GM23338 (cell line): ENCODE measurements around the gene HMGCS2. TPM values are rescaled to one million over a fixed set of nuclear protein-coding genes. Genes with fewer than 3 reads are reported as not detected.

Source experiments
- ATAC-seq: fragments of 200-7000 bp; cut with Tn5 transposase; 3 replicates; pipeline ENCODE4 v1.9.1; 2020
- DNase-seq: peaks from one replicate; pipeline ENCODE4 v3.0.0-alpha.2; 2015; ENCODE audit warnings: low spot score
- H2AFZ ChIP-seq: fragments of 200-600 bp; sonication (generic); 2 replicates; pipeline ENCODE4 v1.8.0; 2016; ENCODE audit warnings: antibody characterized with exemption, mild to moderate bottlenecking, moderate library complexity
- H3F3A ChIP-seq: fragments of 200-600 bp; sonication (generic); replicated peaks from 2 replicates; pipeline ENCODE4 v1.8.0; 2017; ENCODE audit warnings: antibody characterized with exemption, mixed run types, low read depth
- H3K27ac ChIP-seq: fragments of 200-600 bp; sonication (generic); 2 replicates; pipeline ENCODE4 v1.6.1; 2016; ENCODE audit warnings: low read depth
- H3K27me3 ChIP-seq: fragments of 200-600 bp; sonication (generic); 2 replicates; pipeline ENCODE4 v1.8.0; 2016; ENCODE audit warnings: mild to moderate bottlenecking, mixed run types, moderate library complexity; ENCODE audit not compliant: insufficient read depth
- H3K36me3 ChIP-seq: fragments of 200-600 bp; sonication (generic); 2 replicates; pipeline ENCODE4 v1.8.0; 2016; ENCODE audit warnings: mild to moderate bottlenecking; ENCODE audit not compliant: insufficient read depth
- H3K4me1 ChIP-seq: fragments of 200-600 bp; sonication (generic); 2 replicates; pipeline ENCODE4 v1.8.0; 2016; ENCODE audit warnings: mild to moderate bottlenecking, moderate library complexity; ENCODE audit not compliant: insufficient read depth
- H3K4me2 ChIP-seq: fragments of 200-600 bp; sonication (generic); 2 replicates; pipeline ENCODE4 v1.7.1; 2017; ENCODE audit warnings: mixed run types
- H3K4me3 ChIP-seq: fragments of 200-600 bp; sonication (generic); 2 replicates; pipeline ENCODE4 v1.6.1; 2016; ENCODE audit warnings: mixed run types
- H3K79me2 ChIP-seq: fragments of 200-600 bp; sonication (generic); replicated peaks from 2 replicates; pipeline ENCODE4 v1.8.0; 2017; ENCODE audit warnings: mild to moderate bottlenecking; ENCODE audit not compliant: insufficient read depth
- H3K9me2 ChIP-seq: fragments of 200-600 bp; sonication (generic); 2 replicates; pipeline ENCODE4 v1.8.0; 2017; ENCODE audit not compliant: insufficient read depth
- H4K20me1 ChIP-seq: fragments of 200-600 bp; sonication (generic); replicated peaks from 2 replicates; pipeline ENCODE4 v1.8.0; 2017; ENCODE audit warnings: mild to moderate bottlenecking; ENCODE audit not compliant: insufficient read depth
- H3K27ac Mint-ChIP-seq: 2 replicates; pipeline ENCODE4 v1.8.0; 2020; ENCODE audit warnings: inconsistent platforms, mild to moderate bottlenecking, moderate library complexity, mixed read lengths
- H3K27me3 Mint-ChIP-seq: 3 replicates; pipeline ENCODE4 v1.8.0; 2022; ENCODE audit warnings: low read depth, mild to moderate bottlenecking, moderate library complexity, mixed read lengths, inconsistent platforms; ENCODE audit not compliant: insufficient read depth, poor library complexity
- H3K36me3 Mint-ChIP-seq: 3 replicates; pipeline ENCODE4 v1.8.0; 2021; ENCODE audit warnings: low read depth, mild to moderate bottlenecking, inconsistent platforms, moderate library complexity, mixed read lengths
- H3K4me1 Mint-ChIP-seq: 3 replicates; pipeline ENCODE4 v1.8.0; 2020; ENCODE audit warnings: mild to moderate bottlenecking, inconsistent platforms, mixed read lengths
- H3K4me3 Mint-ChIP-seq: 3 replicates; pipeline ENCODE4 v1.8.0; 2021; ENCODE audit warnings: moderate library complexity, mild to moderate bottlenecking, inconsistent platforms, mixed read lengths
- H3K9me3 Mint-ChIP-seq: 3 replicates; pipeline ENCODE4 v1.8.0; 2020; ENCODE audit warnings: moderate library complexity, mild to moderate bottlenecking, inconsistent platforms, mixed read lengths
- CREB1 ChIP-seq: fragments of 250-450 bp; sonication (Bioruptor Pico); IDR thresholded peaks from 2 replicates; pipeline ENCODE4 v1.5.0; 2020; ENCODE audit warnings: low read depth, mild to moderate bottlenecking, moderate library complexity
- EZH2 ChIP-seq: fragments of 200-600 bp; sonication (generic); IDR thresholded peaks from one replicate; pipeline ENCODE4 v1.8.0; 2017; ENCODE audit warnings: antibody characterized with exemption, mild to moderate bottlenecking, low read depth; ENCODE audit not compliant: unreplicated experiment
- NANOG ChIP-seq: IDR thresholded peaks from 2 replicates; pipeline ENCODE4 v1.6.1; 2016; ENCODE audit warnings: antibody characterized with exemption, borderline replicate concordance
- POLR2AphosphoS5 ChIP-seq: IDR thresholded peaks from 2 replicates; pipeline ENCODE4 v1.6.1; 2016; ENCODE audit warnings: antibody characterized with exemption, low read depth
- STAT1 ChIP-seq: IDR thresholded peaks from one replicate; pipeline ENCODE4 v1.6.1; 2016; ENCODE audit warnings: antibody characterized with exemption; ENCODE audit not compliant: unreplicated experiment
- ZNF331 ChIP-seq: fragments of 250-450 bp; sonication (Bioruptor Pico); IDR thresholded peaks from 2 replicates; pipeline ENCODE4 v1.5.0; 2020; ENCODE audit warnings: low read depth, mild to moderate bottlenecking, moderate library complexity
- polyA plus RNA-seq: library from polyadenylated mRNA; unstranded; fragments of >200 nt; fragmentation: Nextera tagmentation; extraction: Ambion mirVana; gene quantifications from 2 replicates; pipeline ENCODE4 v1.2.1, GENCODE V29; 2016
- total RNA-seq: library from RNA; depleted of rRNA; stranded (reverse); fragments of >200 nt; shearing (Covaris generic); gene quantifications from 2 replicates; pipeline ENCODE4 v1.2.3, GENCODE V29; 2014
- TF ChIP-seq, protein P1 (sequence below): fragments of 250-450 bp; sonication (Bioruptor Pico); IDR thresholded peaks from 2 replicates; pipeline ENCODE4 v1.5.0; 2020; ENCODE audit warnings: mild to moderate bottlenecking, moderate library complexity
- TF ChIP-seq, protein P2 (sequence below): IDR thresholded peaks from 2 replicates; pipeline ENCODE4 v1.6.1; 2016; ENCODE audit warnings: antibody characterized with exemption
- TF ChIP-seq, protein P3 (sequence below): IDR thresholded peaks from one replicate; pipeline ENCODE4 v1.6.1; 2018; ENCODE audit warnings: antibody characterized with exemption; ENCODE audit not compliant: unreplicated experiment
- TF ChIP-seq, protein P4 (sequence below), 2 experiments: fragments of 200-600 bp in 1 of 2; sonication (generic) in 1 of 2; conservative IDR thresholded peaks; 2 replicates each; pipeline versions ENCODE4 v1.5.1 to v1.6.1; 2016 to 2017; ENCODE audit warnings: antibody characterized with exemption in 2 of 2, low read depth in 2 of 2, mild to moderate bottlenecking in 2 of 2, moderate library complexity in 1 of 2

HMGCS2 gene
- total and polyA plus RNA-seq, 2 experiments from 2014 or later: not detected

DNA sequence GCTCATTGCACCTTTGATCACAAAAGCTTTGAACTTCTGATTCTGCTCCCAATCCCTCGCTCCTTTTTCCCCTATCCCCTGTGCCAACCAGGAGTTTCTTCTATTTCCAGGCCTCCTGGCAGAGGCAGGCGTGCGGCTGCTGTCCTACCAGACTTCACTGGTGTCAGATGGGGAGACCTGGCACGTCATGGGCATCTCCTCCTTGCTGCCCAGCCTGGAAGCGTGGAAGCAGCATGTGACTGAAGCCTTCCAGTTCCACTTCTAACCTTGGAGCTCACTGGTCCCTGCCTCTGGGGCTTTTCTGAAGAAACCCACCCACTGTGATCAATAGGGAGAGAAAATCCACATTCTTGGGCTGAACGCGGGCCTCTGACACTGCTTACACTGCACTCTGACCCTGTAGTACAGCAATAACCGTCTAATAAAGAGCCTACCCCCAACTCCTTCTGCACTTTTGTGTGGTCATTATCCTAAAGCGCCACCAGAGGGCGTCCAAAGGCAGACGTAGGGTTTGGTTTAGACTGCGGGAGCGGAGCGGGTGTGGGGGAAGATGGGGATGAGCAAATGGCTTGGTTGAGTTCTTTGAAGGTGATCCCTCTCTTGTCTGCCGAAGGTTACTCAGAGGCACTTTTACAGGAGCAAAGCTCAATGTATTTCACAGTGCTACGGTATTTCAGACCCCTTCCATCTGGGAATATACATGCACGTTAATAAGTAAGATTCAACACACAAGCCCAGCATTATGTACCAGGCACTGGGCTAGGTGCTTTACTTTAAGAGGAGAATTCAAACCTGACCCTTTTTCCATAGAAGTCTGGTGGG, 24.7 kb downstream of the HMGCS2 start (continued):
- TF ChIP-seq, protein P1, sequence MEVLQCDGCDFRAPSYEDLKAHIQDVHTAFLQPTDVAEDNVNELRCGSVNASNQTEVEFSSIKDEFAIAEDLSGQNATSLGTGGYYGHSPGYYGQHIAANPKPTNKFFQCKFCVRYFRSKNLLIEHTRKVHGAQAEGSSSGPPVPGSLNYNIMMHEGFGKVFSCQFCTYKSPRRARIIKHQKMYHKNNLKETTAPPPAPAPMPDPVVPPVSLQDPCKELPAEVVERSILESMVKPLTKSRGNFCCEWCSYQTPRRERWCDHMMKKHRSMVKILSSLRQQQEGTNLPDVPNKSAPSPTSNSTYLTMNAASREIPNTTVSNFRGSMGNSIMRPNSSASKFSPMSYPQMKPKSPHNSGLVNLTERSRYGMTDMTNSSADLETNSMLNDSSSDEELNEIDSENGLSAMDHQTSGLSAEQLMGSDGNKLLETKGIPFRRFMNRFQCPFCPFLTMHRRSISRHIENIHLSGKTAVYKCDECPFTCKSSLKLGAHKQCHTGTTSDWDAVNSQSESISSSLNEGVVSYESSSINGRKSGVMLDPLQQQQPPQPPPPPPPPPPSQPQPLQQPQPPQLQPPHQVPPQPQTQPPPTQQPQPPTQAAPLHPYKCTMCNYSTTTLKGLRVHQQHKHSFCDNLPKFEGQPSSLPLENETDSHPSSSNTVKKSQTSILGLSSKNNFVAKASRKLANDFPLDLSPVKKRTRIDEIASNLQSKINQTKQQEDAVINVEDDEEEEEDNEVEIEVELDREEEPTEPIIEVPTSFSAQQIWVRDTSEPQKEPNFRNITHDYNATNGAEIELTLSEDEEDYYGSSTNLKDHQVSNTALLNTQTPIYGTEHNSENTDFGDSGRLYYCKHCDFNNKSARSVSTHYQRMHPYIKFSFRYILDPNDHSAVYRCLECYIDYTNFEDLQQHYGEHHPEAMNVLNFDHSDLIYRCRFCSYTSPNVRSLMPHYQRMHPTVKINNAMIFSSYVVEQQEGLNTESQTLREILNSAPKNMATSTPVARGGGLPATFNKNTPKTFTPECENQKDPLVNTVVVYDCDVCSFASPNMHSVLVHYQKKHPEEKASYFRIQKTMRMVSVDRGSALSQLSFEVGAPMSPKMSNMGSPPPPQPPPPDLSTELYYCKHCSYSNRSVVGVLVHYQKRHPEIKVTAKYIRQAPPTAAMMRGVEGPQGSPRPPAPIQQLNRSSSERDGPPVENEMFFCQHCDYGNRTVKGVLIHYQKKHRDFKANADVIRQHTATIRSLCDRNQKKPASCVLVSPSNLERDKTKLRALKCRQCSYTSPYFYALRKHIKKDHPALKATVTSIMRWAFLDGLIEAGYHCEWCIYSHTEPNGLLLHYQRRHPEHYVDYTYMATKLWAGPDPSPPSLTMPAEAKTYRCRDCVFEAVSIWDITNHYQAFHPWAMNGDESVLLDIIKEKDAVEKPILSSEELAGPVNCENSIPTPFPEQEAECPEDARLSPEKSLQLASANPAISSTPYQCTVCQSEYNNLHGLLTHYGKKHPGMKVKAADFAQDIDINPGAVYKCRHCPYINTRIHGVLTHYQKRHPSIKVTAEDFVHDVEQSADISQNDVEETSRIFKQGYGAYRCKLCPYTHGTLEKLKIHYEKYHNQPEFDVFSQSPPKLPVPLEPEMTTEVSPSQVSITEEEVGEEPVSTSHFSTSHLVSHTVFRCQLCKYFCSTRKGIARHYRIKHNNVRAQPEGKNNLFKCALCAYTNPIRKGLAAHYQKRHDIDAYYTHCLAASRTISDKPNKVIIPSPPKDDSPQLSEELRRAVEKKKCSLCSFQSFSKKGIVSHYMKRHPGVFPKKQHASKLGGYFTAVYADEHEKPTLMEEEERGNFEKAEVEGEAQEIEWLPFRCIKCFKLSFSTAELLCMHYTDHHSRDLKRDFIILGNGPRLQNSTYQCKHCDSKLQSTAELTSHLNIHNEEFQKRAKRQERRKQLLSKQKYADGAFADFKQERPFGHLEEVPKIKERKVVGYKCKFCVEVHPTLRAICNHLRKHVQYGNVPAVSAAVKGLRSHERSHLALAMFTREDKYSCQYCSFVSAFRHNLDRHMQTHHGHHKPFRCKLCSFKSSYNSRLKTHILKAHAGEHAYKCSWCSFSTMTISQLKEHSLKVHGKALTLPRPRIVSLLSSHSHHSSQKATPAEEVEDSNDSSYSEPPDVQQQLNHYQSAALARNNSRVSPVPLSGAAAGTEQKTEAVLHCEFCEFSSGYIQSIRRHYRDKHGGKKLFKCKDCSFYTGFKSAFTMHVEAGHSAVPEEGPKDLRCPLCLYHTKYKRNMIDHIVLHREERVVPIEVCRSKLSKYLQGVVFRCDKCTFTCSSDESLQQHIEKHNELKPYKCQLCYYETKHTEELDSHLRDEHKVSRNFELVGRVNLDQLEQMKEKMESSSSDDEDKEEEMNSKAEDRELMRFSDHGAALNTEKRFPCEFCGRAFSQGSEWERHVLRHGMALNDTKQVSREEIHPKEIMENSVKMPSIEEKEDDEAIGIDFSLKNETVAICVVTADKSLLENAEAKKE (CRISPR knock-in tag): no peak
- TF ChIP-seq STAT1: no peak
- peak; percentile 34; the same call in 1 of the 2 replicates for TF ChIP-seq CREB1

DNA sequence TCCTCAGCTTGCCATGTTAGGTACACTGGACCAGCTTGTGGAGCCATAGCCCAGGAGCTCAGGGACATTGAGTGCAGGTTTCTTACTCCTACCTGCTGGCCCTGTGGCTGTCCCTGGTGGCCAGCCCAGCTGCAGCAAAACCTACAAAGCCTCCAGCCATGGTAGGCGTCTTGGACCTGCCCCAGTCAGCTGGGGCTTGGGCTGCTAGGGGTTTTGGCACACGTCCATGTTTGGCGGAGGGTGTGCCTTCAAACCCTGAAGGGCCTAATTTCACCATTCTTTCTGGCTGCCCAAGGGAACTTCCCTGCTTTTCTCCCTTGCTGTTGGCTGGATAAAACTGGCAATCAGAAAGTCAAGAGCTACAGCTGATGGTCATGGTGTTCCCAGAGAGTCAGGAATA, 25.4 kb downstream of the HMGCS2 start:
- H3K4me1 ChIP-seq: peaks cover 23% of the 10 kb centered on the region
- H3K36me3 ChIP-seq: peaks cover 23% of the 10 kb centered on the region
- peaks cover 38% of the 10 kb centered on the region for H3F3A ChIP-seq
- H3K36me3 Mint-ChIP-seq: peaks cover 67% of the 10 kb centered on the region
- H3K9me2 ChIP-seq: no peaks in the 10 kb centered on the region
- no peak overlapping the region for H3K4me2 ChIP-seq
- H3K27ac Mint-ChIP-seq: 0 out of 2 replicates have a peak overlapping the region, but pooled peaks have one; percentile 78
- H2AFZ ChIP-seq: no peak overlapping the region
- peaks cover 10% of the 10 kb centered on the region for H4K20me1 ChIP-seq
- TF ChIP-seq CREB1 (no peak), ZNF331 (CRISPR knock-in tag) (no peak), NANOG (no peak), EZH2 (no peak), POLR2AphosphoS5 (peak; percentile 32; the same call in 1 of the 2 replicates)
- TF ChIP-seq, protein P2, sequence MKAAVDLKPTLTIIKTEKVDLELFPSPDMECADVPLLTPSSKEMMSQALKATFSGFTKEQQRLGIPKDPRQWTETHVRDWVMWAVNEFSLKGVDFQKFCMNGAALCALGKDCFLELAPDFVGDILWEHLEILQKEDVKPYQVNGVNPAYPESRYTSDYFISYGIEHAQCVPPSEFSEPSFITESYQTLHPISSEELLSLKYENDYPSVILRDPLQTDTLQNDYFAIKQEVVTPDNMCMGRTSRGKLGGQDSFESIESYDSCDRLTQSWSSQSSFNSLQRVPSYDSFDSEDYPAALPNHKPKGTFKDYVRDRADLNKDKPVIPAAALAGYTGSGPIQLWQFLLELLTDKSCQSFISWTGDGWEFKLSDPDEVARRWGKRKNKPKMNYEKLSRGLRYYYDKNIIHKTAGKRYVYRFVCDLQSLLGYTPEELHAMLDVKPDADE: no peak
- TF ChIP-seq, protein P3, sequence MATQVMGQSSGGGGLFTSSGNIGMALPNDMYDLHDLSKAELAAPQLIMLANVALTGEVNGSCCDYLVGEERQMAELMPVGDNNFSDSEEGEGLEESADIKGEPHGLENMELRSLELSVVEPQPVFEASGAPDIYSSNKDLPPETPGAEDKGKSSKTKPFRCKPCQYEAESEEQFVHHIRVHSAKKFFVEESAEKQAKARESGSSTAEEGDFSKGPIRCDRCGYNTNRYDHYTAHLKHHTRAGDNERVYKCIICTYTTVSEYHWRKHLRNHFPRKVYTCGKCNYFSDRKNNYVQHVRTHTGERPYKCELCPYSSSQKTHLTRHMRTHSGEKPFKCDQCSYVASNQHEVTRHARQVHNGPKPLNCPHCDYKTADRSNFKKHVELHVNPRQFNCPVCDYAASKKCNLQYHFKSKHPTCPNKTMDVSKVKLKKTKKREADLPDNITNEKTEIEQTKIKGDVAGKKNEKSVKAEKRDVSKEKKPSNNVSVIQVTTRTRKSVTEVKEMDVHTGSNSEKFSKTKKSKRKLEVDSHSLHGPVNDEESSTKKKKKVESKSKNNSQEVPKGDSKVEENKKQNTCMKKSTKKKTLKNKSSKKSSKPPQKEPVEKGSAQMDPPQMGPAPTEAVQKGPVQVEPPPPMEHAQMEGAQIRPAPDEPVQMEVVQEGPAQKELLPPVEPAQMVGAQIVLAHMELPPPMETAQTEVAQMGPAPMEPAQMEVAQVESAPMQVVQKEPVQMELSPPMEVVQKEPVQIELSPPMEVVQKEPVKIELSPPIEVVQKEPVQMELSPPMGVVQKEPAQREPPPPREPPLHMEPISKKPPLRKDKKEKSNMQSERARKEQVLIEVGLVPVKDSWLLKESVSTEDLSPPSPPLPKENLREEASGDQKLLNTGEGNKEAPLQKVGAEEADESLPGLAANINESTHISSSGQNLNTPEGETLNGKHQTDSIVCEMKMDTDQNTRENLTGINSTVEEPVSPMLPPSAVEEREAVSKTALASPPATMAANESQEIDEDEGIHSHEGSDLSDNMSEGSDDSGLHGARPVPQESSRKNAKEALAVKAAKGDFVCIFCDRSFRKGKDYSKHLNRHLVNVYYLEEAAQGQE: no peak
- TF ChIP-seq, protein P4, sequence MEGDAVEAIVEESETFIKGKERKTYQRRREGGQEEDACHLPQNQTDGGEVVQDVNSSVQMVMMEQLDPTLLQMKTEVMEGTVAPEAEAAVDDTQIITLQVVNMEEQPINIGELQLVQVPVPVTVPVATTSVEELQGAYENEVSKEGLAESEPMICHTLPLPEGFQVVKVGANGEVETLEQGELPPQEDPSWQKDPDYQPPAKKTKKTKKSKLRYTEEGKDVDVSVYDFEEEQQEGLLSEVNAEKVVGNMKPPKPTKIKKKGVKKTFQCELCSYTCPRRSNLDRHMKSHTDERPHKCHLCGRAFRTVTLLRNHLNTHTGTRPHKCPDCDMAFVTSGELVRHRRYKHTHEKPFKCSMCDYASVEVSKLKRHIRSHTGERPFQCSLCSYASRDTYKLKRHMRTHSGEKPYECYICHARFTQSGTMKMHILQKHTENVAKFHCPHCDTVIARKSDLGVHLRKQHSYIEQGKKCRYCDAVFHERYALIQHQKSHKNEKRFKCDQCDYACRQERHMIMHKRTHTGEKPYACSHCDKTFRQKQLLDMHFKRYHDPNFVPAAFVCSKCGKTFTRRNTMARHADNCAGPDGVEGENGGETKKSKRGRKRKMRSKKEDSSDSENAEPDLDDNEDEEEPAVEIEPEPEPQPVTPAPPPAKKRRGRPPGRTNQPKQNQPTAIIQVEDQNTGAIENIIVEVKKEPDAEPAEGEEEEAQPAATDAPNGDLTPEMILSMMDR (conservative IDR thresholded peaks at IDR 0.05; ENCODE audit: low read depth in 2 of 2): no peak
- H3K27me3 ChIP-seq: no peaks in the 10 kb centered on the region
- H3K4me1 Mint-ChIP-seq: peaks cover 41% of the 10 kb centered on the region
- no peak overlapping the region for H3K4me3 ChIP-seq
- H3K4me3 Mint-ChIP-seq: no peak overlapping the region
- H3K79me2 ChIP-seq: no peaks in the 10 kb centered on the region
- no peaks in the 10 kb centered on the region for H3K9me3 Mint-ChIP-seq
- peaks cover 22% of the 10 kb centered on the region for H3K27me3 Mint-ChIP-seq
- no peak for ATAC-seq
- H3K27ac ChIP-seq: peak overlapping the region; percentile 75; the same call in 1 of the 2 replicates
- DNase-seq: no peak
